ENCODE data around the gene MECP2. TPM values are rescaled to one million over a fixed set of nuclear protein-coding genes. Genes with fewer than 3 reads are reported as not detected.

The MECP2 gene
- total RNA-seq, 1 donor from 2014 or later, result 45.2 TPM

DNA sequence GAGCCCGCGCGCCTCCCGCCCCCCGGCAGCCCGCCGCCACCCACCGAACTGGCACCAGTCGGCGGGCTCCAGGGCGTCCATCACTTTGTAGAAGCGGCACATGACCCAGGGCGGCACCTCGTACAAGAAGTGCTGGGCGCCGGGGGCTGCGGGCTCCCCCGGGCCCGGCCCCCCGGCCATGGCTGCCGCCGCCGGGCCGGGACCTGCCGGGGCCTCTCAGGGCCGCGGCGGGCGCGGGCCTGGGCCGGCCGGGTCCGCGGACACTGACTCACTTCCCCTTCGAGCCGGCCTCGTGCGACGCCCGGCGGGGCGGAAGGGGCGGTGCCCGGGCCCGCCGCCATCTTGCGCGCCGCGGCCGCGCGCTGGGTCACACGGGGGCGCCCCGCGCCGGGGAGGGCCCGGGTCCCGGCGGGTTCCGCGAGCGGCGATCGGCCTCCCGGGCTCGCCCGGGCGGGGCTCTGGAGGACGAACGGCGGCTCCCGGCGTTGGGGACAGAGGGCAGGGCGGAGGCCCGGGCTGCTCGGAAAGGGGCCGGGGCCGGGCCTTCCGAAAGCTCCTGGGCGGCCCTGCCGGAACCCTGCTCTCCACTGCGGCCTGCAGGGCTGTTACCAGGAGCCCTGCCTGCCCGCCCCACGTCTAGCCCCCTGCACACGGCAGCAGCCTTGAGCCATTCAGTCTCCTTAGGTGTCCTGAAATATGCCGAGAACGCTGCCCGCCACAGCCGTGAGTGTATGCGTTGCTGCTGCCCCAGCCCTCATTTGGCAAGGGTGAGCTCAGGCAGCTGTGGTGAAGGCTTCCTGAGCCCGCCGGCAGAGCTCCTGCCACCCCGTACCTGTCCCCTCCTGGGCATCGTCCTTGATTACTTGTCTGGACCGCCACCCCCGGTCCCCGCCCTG lies 77.6 kb downstream of the MECP2 start, which contains the start of gene IRAK1:
Gene IRAK1 (minus strand): TSS at position 270 of the 896 bp plus-strand sequence. CDS start 90 bp downstream, at position 180.
- DNase-seq (ENCODE audit: extremely low read depth, low read depth, low spot score), result no peak

DNA sequence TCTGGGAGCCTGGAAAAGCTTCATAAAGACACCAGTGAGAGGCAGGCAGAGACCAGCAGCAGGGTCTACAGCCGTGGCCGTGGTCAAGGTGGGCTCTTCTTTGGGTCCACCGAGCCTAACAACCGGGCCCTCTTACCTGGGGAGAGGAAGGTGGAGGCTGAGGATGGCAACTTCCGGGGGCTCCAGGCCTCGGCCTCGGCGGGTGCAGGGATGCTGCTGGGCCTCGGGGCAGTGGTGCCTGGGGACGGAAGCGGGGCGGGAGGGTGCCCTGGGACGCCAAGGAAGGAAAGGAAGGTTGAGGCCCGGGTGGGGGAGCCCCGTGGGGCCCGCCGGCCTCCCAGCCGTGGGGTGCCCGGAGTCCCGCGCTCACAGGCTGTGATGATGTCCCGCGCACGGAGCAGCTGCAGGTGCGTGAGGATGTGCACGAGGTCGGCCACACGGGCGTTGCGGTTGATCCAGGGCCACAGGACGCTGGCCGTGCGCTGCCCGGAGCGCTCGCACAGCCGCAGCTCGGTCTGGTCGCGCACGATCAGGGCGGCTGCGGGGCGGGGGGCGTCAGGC lies 78.4 kb downstream of the MECP2 start:
- no peak for DNase-seq (ENCODE audit: extremely low read depth, low read depth, low spot score)

DNA sequence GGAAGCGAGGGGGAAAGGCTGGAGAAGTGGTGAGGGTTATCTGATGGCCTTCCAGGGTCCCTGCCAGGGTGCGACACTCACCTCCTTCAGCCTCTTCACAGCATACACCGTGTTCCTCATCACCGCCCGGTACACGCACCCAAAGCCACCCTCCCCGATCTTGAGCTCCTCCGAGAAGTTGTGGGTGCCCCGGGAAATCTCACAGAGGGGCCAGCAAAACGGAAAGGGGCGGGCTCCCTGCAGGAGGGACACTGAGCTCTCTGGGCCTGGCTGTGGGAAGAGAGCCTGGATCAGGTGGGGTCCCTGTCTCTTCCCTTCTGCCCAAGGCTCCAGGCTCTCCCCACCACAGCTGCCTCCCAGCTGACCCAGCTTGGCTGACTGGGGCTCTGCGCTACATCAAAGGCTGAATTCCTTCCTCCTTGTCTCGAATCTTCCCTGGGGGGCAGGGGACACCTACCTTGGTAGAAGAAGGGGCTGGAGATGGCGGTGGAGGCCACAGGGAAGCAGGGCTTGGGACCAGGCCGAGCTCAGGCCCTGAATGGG lies 78.9 kb downstream of the MECP2 start:
- DNase-seq (ENCODE audit: extremely low read depth, low read depth, low spot score), result no peak

DNA sequence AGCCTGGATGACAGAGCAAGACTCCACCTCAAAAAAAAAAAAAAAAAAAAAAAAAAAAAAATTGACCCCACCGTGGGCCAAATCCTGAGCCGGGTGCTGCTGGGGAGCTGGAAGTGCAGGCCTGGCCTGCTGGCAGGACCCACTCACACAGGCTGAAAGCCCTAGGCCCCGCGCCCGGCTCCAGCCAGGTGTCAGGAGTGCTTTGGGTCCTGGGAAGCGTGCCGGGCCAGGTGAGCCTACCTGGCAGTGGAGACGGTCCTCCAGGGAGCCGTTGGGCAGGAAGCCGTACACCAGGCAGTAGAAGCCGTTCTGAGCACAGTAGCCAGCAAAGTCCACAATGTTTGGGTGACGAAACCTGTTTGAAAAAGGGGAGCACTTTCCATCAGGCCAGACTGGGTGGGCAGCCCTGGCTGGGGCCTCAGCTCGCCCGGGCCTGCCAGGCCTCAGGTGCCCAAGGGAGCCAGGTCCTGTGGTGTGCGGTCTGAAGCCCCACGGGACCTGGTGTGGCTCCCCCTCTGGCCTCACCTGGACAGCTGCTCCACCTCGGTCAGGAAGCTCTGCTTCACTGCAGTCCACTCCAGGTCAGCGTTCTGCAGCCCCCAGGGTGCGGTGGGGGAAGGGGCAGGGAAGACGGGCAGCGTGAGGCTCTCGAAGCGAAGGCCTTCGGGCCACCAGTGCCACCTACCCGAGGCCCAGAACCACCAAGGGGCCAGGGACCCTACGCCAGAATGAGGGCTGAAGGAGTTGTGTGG lies 79.6 kb downstream of the MECP2 start:
- no peak for DNase-seq (ENCODE audit: extremely low read depth, low read depth, low spot score)

DNA sequence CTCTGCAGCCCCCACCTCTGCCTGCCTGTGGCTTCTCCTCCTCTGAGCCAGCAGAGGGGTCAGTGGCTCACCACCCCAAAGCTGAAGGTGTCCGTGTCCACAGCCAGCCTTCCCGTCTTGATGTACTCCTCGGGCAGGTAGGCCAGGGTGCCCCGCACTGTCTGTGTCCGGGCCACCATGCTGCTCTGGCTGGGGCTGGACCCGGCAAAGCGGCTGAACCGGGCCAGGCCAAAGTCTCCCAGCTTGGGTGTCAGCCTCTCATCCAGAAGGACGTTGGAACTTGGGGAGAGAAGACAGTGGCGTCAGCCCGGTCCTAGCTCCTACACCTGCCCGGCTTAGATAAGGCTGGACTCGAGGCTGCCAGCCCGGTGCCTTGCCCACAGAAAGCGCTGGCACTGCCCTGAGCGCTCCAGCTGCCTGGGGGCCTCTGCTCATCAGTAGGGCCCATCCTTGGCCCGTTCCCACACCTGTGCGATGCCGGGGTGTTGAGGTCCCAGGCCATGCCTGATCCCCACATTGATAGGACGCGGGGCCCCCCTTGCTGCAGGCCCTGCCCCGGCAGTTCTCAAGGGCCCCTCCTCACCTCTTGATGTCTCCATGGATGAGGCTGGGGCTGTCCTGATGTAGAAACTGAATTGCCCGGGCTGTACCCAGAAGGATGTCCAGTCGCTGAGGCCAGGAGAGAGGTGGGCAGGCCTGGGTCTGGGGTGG lies 81.0 kb downstream of the MECP2 start:
- DNase-seq (ENCODE audit: extremely low read depth, low read depth, low spot score), result no peak

DNA sequence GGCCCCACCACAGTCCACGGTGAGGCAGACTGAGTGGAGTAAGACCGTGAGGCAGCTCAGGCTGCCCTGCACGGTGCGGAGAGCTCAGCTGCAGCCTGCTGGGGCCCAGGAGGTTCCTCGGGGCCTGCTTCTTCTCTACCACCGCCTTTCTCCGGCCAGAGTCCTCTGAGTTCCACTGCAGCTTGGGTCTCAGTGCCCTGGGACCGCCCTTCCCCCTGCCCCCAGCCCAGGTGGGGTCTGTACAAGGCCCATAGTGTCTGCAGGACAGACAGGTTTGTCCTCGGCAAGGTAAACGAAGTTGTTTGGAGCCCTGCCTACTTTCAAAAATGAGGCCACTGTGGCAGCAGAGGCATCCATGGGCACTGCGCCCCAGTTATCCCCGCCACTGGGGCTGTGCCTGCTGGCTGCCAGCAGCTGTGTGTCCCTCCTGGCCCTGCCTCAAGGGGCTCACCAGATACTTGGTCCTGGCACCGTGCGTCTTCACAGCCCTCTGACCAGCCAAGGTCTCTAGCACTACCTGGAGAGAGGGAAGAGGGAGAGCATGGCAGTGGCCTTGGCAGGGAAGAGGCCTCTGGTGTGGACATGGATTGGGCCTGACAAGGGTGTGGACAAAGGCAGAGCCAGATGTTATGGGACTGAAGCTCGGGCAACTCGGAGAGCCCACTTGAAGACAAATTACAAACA lies 81.8 kb downstream of the MECP2 start:
- DNase-seq (ENCODE audit: extremely low read depth, low read depth, low spot score), result no peak

DNA sequence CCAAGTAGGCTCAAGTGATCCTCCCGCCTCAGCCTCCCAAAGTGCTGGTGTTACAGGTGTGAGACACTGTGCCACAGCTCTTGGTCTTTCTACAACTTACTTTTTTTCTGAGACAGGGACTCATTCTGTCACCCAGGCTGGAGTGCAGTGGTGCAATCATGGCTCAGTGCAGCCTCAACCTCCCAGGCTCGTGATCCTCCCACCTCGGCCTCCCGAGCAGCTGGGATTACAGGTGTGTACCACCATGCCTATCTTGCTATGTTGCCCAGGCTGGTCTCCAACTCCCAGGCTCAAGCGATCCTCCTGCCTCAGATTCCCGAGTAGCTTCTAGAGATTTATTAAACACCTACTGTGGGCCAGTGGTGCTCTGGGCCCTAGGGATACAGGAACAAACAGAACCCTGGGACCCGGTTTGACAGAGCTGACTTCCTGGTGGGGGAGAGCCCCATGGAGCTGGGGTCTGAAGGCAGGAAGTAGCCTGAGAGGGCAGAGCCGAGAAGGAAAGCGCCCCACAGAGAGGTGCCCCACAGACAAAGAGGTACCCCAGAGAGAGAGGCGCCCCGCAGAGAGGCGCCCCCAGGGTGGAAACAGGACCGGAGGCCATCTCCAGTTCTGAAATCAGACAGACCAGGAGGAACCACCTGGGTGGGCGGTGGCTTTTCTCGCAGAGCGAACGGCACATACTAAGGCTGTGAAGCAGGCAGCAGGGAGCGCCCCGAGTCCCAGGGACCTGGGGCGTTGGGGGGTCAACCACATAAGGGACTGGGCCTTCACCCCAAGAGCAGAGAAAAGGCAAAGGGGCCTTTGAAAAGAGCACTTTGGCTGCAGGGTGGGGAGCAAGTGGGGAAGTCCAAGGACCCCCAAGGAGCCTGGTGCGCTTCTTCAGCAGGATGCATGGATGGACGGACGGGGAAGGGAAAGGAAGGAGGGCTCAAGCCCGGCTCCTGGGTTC lies 82.8 kb downstream of the MECP2 start:
- DNase-seq (ENCODE audit: extremely low read depth, low read depth, low spot score), result no peak

DNA sequence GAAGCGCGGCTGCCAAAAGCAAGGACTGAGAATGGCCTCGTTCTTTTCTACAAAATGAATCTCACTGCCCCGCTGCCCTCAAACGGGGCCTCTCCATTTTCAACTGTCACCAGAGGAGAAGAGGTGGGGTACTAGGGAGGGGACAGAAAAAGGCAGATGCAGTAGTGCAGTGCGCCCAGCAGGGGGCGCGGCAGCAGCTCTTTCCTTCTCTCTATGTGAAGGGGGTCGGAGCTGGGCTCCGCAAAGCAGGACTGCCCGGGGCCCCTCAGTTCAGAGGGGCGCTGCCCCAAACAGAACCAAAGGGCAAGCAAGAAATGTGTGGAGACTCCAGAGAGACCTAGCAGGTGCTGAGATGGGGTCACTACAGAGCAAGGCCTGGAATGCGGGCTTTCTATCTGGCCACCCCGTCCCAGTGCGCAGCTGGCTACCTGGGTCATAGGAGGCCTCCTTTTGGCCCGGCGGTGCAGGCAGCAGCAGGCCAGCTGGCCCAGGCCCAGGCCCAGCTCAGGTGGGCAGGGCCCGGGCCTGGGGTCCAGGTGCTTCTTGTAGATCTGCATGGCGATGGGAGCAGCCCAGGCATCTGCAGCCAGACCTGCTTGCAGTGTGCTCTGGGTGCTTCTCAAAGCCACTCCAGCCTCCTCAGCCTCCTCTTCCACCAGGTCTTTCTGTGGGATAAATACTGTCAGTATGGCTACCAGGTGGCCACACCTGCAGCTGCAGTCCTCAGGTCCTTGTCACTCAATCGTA lies 83.7 kb downstream of the MECP2 start:
- DNase-seq (ENCODE audit: extremely low read depth, low read depth, low spot score), result no peak

DNA sequence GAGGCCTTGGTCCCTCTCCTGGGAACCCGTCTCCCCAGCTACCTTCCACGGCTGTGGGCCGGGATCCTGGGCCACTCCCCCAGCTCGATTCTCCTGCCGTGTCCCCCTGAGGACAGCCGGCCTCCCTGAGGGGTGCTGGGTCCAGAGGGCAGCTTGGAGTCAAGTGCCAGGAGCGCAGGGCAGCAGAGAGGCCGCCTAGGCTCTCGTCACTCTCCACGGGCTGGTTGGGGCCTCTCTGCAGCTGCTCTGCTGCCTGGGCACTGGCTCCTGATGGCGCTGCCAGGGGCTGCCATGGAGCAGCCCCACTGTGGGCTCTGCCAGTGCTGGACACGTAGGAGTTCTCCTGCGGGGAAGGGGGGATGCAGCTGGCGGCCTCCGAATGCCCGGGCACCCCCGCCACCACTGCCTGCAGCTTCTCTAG lies 84.5 kb downstream of the MECP2 start:
- no peak for DNase-seq (ENCODE audit: extremely low read depth, low read depth, low spot score)

DNA sequence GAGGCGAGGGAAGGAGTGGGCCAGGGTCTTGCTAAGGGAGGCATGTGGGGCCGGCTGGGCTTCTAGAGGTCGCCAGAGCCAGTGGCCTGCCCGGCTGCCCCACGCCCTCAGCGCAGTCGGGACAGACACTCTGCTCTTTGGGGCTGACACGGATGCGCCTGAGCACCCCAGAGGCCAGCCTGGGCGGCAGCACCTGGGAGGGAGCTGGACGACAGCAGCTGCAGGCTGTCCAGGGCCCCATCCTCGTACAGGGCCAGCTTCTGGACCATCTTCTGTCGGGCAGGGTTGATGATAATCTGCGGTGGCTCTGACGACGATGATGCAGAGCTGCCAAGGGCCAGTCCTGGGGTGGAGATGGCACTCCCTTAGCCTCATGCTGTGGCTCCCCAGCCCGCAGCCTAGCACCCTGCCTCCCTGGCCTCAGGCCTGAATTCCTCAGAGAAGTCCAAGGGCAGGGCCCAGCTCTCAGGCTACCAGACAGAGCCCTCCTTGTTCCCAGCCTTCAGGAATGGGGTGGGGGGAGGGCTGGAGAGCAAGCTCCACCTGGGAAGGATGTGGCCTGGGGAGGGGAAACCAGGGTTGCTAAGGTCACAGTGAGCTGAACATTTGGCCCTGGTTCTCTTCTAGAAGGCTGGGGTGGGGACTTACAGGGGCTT lies 85.1 kb downstream of the MECP2 start:
- DNase-seq (ENCODE audit: extremely low read depth, low read depth, low spot score), result no peak

DNA sequence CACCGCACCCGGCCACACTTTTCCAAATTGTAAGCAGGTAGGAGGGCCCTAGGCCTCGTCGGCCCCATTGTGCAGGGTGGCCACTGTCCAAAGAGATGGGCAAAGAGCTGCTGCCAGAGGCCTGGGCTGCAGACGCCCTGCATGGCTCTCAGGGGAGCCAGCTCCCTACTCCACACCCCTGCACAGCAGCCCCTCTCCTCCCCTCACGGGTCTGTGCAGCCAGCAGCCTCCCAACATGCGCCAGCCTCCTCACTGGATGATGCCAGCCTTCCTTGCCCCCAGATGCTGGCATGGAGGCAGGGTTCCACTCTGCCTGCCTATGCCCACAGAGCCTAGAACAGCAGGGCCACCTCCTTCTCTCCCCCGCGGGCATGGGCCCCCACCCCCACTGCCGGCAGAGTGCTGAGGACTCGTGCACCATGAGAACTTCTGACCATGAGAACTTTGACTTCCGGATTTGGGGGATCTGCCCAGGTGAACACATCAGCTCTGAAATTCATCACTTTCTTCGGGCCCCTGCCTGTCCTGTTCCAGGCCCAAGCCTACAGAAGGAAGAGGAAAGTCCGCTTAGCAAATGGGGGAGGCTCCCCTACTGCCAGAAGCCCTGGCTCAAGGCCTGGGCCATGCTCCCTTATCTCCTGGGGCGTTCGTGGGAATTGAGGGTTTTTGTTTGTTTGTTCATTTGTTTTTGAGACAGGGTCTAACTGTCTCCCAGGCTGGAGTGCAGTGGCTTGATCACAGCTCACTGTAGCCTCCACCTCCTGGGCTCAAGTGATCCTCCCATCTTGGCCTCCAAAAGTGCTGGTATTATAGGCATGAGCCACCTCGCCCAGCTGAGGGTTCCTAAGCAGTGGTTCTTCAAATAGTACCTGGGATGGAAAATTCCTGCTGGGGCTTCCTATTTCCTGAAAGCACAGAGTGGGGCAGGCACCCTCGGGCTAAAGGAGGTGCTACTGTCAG lies 85.9 kb downstream of the MECP2 start:
- DNase-seq (ENCODE audit: extremely low read depth, low read depth, low spot score), result no peak

DNA sequence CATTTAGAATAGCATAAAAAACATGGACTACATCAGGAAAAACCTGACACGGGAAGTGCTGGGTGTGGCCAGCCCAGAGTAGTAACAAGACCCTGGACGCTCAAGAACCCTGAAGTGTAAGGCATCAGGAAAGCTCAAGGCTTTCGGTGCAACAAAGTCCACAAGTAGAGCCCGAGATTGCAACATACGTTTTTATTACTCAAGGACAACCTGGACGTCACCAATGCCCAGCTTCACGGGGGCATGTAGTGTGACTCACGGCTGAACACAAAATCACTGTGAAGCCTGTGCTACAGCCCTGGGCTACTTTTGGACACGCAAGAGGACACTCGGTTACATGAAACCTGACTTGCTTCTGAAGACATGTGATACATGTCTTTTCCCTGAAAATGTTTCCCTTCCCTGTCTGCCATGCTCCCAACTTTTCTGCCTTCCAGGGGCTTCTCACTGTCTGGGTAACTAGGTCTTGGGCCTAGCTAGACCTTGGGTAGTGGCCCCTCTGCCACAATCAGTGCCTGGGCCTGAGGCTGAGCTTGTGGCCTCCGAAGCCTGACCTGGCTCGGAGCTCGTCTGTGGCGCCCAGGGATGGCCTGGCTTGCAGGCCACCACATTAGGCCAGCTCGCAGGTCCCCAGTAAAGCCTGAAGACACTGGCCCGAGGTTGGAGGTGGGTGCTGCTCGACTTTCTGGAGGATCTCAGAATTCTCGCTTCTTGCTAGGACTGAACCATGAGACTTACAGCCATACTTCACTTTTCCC lies 87.0 kb downstream of the MECP2 start:
- DNase-seq (ENCODE audit: extremely low read depth, low read depth, low spot score), result no peak

DNA sequence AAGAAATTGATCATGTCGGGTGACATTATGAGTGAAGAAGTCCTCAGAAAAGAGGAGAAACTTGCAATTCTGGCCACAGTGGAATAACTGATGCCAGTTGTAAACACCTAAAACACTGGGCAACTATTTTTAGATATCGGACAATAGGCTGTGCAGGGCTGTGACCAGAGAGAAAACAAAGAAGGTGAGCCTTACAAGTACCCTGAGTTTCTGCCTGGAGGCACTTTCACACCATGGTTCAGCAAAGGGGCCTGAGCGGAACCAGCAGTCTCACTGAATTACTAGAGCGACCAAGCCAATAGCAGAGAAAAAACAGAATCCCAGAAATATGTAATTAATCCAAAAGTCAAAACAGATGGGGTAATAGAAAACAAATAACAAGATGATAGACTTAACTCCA lies 89.0 kb downstream of the MECP2 start:
- DNase-seq (ENCODE audit: extremely low read depth, low read depth, low spot score), result no peak

DNA sequence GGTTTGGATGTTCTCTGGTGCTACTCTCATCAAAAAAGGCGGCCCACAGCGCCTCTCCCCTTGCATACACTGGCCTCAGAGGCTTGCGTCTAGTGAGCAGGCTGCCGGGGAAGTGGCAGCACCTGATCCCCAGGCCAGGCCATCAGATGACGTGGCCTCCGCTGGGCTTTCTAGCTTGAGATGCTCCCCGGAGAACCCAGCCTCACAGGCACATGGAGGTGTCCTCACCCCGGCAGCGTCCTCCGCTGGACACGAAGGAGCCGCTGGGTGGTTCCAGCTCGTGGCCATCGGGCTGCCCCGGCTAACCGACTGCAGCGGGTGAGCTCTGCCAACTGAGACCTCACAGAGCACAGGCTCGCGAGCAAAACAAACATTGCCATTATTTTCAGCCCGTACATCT lies 90.6 kb downstream of the MECP2 start:
- no peak for DNase-seq (ENCODE audit: extremely low read depth, low read depth, low spot score)

DNA sequence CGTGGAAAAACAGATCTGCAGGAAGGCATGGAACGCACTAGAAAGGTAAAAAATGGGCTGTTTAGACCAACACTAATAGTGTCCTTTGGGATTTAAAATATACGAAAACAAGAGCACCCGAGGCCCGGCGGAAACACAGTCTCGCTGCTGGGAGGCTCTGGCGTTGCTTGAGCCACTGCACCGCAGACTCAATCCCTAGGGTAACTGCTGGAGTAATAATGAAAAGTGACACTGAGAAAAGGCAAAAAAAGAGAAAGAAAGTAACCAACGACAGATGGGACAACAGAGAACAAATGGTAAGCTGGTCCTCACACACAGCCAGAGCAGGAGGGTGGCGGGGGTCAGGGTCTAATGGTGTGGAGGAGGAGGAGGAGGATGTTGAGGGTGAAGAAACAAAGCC lies 93.2 kb downstream of the MECP2 start:
- DNase-seq (ENCODE audit: extremely low read depth, low read depth, low spot score), result no peak

DNA sequence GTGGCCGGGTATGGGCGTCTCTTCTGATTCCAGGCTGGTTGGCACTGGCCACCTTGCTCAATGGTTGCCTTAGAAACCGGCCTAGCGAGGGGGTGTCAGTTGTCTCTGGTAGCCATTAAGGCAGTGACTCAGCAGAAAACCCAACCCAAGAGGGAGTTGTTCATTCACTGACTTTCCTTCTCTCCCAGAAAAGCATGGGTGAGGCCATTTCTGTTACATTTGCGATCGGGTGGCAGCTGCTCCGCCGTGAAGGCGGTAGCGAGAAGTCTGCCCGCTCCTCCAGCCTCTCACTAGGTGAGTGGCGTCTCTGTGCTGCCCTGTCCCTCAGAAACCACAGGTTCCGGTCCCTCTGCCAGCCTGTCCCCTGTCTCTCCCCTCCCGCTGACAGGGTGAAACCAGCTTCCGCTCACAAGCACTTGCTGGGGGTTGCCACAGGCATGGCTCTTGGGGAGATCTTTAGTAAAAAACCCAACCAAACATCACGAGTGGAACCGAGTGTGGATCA lies 95.2 kb downstream of the MECP2 start:
- DNase-seq (ENCODE audit: extremely low read depth, low read depth, low spot score), result no peak
